Aorta (tissue), 5 donors: ENCODE results near the gene PHOX2A. TPM values are rescaled to one million over a fixed set of nuclear protein-coding genes. Genes with fewer than 3 reads are reported as not detected.
A peak's percentile ranks its signal among the peaks of the same experiment; 100 is the strongest.

Experiments
- ATAC-seq: fragments of 200-7000 bp; cut with Tn5 transposase; one replicate; pipeline ENCODE4 v1.9.1; 2022; ENCODE audit warnings: moderate library complexity; ENCODE audit not compliant: low FRiP score
- DNase-seq, 2 donors: peaks; one replicate each; pipeline ENCODE4 v3.0.0-alpha.2; 2020
- H3K27ac ChIP-seq, 2 donors: one replicate each; pipeline ENCODE4 v1.5.1; 2013; ENCODE audit warnings: low read length in 2 of 2, mild to moderate bottlenecking in 2 of 2, moderate library complexity in 2 of 2, control low read depth in 1 of 2, inconsistent platforms in 1 of 2, low read depth in 1 of 2
- H3K27me3 ChIP-seq, 2 donors: one replicate each; pipeline ENCODE4 v1.6.1; 2013; ENCODE audit warnings: control low read depth in 1 of 2, low read length in 1 of 2, mild to moderate bottlenecking in 1 of 2, moderate library complexity in 1 of 2; ENCODE audit not compliant: insufficient read depth in 2 of 2, control insufficient read depth in 1 of 2
- H3K36me3 ChIP-seq, 2 donors: one replicate each; pipeline ENCODE4 v1.6.1; 2013; ENCODE audit warnings: control low read depth in 1 of 2, low read length in 1 of 2, mild to moderate bottlenecking in 1 of 2; ENCODE audit not compliant: insufficient read depth in 2 of 2, control insufficient read depth in 1 of 2
- H3K4me1 ChIP-seq, 2 donors: one replicate each; pipeline ENCODE4 v1.6.1; 2013; ENCODE audit warnings: low read length in 2 of 2, control low read depth in 1 of 2, mild to moderate bottlenecking in 1 of 2, moderate library complexity in 1 of 2; ENCODE audit not compliant: insufficient read depth in 2 of 2, control insufficient read depth in 1 of 2
- H3K4me3 ChIP-seq, 2 donors: one replicate each; pipeline ENCODE4 v1.5.1; 2013; ENCODE audit warnings: low read length in 2 of 2, control low read depth in 1 of 2, mild to moderate bottlenecking in 1 of 2
- H3K9me3 ChIP-seq: one replicate; pipeline ENCODE4 v1.6.1; 2013; ENCODE audit warnings: mild to moderate bottlenecking, low read length; ENCODE audit not compliant: control insufficient read depth
- WGBS, 2 donors: extraction: QIAGEN DNeasy Blood & Tissue Kit; methylation state at CpG; one replicate each; pipeline ENCODE4 v1.1.7; 2013; 5-methylcytosine and 5-hydroxymethylcytosine counted together
- intact Hi-C, 2 donors: fragments of 100-400 bp; cut with DNase I; formaldehyde crosslinking; loops; one replicate each; pipeline versions ENCODE4 v1.14.2 to v1.15.0; 2022
- polyA plus RNA-seq, 2 donors: library from polyadenylated mRNA; stranded (reverse); fragments of 200-250 nt; gene quantifications; one replicate each; pipeline ENCODE4 v1.2.3, GENCODE V29; 2013
- total RNA-seq, 2 donors: library from RNA; stranded (reverse); fragmentation: NEBNext Ultra II Directional; extraction: Animal tissue kit (Norgen Biotek cat#: 25700); gene quantifications; one replicate each; pipeline ENCODE4 v1.2.1, GENCODE V29; 2021
- donor health status: healthy with polysubstance abuse.
- donor health status: Bipolar disorder and iron deficiency.
- donor health status: DM: no; HTN: no; CAD: no.
- donor health status: DM: no; HTN: no; CAD: no.
- donor health status: DM: yes; HTN: yes; CAD: no.

PHOX2A gene
- total and polyA plus RNA-seq, 4 donors, result not detected

DNA sequence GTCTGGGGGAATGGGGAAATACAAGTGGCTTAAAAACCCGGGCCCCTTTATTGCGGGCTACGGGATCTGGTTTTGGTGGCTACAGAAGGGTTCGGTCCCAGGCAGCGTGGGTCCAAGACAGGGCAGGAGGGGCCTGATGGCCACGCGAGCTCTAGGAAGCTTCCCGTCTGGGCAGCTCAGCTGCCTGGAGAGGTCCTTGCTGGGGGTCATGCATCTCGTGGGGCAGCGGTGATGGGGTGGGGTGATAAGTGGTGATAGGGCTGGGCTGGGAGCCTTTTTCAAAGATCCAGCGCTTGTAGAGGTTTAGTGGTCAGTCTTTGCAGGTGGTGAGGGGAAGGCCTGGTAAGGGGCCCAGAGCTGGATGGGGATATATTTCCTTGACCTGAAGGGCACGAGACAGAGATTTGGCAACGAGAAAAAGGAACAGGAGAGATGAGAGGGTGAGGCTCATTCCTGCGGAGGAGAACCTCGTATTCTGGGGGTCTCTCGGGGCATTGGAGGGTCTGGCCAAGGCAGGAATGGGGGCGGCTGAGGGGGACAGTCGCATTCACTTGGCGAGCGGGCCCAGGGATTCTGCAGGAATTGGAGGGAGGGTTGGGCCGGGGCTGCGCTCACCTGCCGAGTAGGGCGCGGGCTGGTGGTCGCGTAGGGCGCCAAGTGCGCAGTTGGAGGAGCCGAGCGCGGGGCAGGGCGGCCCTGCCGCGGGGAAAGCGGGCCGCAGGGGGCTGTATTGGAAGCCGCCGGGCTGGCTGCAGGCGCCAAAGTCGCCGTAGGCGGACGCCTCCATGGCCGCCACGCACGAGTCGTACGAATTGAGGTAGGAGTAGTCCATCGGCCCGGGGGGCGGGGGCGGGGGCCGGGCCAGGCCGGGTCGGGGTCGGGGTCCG, 560 bp downstream of the PHOX2A start:
- Histone ChIP-seq H3K4me1 (no peaks in the 10 kb centered on the region), H3K9me3 (no peaks in the 10 kb centered on the region), H3K4me3 (no peak overlapping the region), H3K27me3 (peaks cover 0 to 5% of the 10 kb centered on the region in 2 donors), H3K36me3 (no peaks in the 10 kb centered on the region), H3K27ac (no peak overlapping the region)
- ATAC-seq (no peak), DNase-seq (peak in 1 of 2 donors; percentile 73)
- intact Hi-C loops, result no loop called here
- 27 to 32% methylated on average over 43 to 58 of the region's 58 CpGs for WGBS, 2 donors

DNA sequence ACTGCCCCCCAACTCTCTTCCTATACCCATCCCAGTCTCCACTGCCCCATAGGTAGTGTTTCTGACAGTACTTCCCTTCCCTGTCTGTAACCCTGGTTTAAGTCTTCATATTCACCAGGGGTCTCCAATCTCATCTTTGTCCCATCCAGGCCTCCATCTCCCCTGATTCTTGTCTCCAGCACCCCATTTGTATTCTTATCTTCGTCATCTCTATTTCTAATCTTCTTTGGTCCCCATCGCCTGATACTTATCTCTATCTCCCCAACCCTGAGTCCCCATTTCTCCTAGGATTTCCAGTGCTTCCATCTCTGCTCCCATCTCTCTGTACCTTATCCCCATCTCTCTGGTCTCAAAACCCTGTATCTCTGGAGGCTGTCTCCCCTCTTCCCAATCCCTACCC, 1.8 kb downstream of the PHOX2A start:
- ATAC-seq (no peak), DNase-seq (no peak)
- H3K4me1 ChIP-seq, result no peaks in the 10 kb centered on the region
- WGBS, 2 donors, result 98 to 100% methylated on average over 2 of the region's 2 CpGs
- H3K9me3 ChIP-seq, result no peaks in the 10 kb centered on the region
- H3K4me3 ChIP-seq, result no peak overlapping the region
- peaks cover 0 to 5% of the 10 kb centered on the region in 2 donors for H3K27me3 ChIP-seq
- no peak overlapping the region for H3K27ac ChIP-seq
- no peaks in the 10 kb centered on the region for H3K36me3 ChIP-seq
- intact Hi-C loops, result no loop called here

DNA sequence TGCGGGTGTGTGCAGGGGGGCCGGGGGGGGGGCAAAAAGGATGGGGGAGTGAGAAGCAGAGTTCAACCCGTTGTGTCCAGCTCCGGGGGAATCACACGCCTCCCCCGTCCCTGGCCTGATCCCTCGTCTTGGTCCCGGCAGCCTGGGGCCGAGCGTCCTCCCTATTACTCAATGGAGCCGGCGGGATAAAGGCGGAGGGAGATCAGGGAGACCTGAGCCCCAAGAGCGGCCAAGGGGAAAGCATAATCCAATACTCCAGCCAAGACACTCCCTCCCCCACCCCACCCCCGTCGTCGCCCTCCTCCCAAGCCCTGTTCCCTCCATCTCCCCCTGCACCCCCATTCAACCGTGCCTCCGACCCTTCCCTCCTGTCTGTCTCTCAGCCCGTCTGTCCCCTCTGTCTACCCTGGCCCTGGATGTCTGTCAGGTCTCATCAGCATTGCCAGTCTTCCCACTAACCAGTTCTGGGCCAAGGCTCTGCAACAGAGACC, 2.6 kb downstream of the PHOX2A start:
- H3K27ac ChIP-seq, result no peak overlapping the region
- ATAC-seq (no peak), DNase-seq (peak in 1 of 2 donors; percentile 75)
- no peak overlapping the region for H3K4me3 ChIP-seq
- H3K9me3 ChIP-seq, result no peaks in the 10 kb centered on the region
- intact Hi-C loops, result no loop called here
- WGBS, 2 donors, result 21 to 31% methylated on average over 15 to 20 of the region's 20 CpGs
- no peaks in the 10 kb centered on the region for H3K4me1 ChIP-seq
- H3K36me3 ChIP-seq, result no peaks in the 10 kb centered on the region
- peaks cover 0 to 5% of the 10 kb centered on the region in 2 donors for H3K27me3 ChIP-seq

DNA sequence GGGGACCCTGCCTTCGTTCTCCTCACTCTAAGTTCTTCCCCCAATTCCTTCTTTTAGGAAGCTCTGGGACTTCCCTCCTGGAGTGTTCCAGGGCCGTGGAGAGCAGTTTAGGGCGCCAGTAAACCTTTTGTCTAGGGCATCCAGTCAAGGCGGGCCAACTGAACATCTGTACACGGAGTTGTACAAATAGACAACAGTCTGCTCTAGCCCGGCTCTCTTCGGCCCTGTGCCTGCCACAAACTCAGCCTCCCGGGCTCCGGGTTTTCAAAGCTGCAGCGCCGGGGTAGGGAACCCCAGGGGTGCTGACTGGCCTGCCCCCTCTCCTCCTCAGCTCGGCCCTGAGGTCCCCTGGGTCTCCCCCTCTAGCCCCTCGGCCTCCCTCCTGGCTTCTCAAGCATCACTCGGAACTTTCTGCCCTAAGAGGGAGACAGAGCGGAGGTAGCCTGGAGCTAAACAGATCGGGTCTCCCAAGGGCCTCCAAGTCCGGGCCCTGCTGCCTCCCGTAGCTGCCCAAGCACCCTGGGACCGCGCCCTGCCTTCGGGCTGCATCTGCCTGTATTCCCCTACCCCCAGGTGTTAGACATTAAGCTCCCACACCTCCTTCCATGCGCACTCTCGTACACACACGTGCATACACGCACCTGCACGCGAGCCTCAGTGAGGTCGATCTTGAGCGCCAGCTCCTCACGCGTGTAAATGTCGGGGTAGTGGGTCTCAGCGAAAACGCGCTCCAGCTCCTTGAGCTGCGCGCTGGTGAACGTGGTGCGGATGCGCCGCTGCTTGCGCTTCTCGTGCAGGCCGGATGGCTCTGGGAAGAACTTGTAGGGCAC, 3.3 kb downstream of the PHOX2A start:
- intact Hi-C loops, result no loop called here

DNA sequence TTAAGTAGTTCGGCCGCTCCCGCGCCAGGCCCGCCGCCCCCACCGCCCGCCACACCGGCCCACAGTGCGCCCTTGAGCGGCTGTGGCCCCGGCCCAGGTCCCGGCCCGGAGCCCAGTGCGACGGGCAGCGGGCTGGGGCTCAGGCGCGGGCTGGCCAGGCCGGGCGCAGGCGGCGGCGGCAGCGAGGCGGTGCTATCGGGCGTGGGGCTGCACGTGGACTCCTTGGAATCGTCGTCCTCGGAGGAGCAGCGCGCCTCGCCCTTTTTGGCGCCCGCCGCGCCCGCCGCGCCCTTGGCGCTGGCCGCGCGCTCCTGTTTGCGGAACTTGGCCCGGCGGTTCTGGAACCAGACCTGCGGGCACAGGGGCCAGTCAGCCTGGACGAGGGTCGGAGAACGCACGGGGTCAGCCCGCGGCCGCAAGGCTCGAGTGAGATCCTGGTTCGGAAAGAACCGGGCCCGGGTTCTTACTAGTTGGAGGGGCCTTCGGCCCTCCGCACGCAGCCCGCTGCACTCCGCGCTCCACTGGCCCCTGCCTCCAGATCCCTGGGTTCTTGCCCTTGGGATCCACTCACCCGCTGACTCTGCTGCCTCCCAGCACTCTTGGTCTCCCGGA, 4.0 kb downstream of the PHOX2A start:
- Histone ChIP-seq H3K27me3 (peaks cover 0 to 5% of the 10 kb centered on the region in 2 donors), H3K27ac (no peak overlapping the region), H3K4me1 (no peaks in the 10 kb centered on the region), H3K36me3 (peaks cover 0 to 1% of the 10 kb centered on the region in 2 donors), H3K9me3 (no peaks in the 10 kb centered on the region), H3K4me3 (peak overlapping the region; percentile 15 to 17)
- ATAC-seq, result peak; percentile 66
- intact Hi-C loops, result loop anchor here in 1 of 2 donors (10.0 kb wide), 1 partner anchor 125 kb away; the partner anchor contains the start of gene ANAPC15
- DNase-seq, result peak; percentile 76 to 88
- WGBS, 2 donors, result 0 to 1% methylated on average over 21 to 69 of the region's 69 CpGs

More for the DNA sequence above, 3.3 kb downstream of the PHOX2A start:
- DNase-seq, result peak in 1 of 2 donors; percentile 72
- Histone ChIP-seq H3K36me3 (peaks cover 0 to 1% of the 10 kb centered on the region in 2 donors), H3K4me3 (peak overlapping the region in 1 of 2 donors; percentile 17), H3K9me3 (no peaks in the 10 kb centered on the region), H3K27ac (no peak overlapping the region), H3K4me1 (no peaks in the 10 kb centered on the region), H3K27me3 (peaks cover 0 to 5% of the 10 kb centered on the region in 2 donors)
- 9 to 14% methylated on average over 43 to 44 of the region's 44 CpGs for WGBS, 2 donors
- no peak for ATAC-seq

DNA sequence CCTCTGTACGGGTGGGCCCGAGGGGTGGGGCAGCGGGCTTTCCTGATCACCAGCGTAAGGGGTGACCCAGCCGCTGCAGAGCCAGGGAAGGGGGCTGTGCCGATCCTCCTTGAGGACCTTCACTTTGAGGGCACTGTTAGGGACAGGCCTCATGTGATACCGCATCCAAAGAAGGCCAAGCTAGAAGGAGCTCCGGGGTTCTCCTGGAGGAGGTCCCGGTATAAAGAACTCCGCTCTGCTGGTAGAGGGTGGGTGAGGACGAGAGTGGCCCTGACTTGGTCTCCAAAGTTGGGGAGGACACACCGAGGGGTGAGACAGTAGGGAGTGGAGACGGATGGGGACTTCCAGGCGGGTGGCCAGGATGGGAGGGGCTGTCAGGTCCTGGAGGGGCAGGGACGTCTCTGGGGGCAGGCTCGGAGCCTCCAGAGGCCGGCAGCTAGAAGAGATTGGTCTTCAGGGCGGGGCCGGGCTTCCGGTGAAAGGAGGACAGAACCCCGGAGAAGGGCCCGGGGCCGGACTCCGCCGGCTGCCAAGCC, 4.6 kb downstream of the PHOX2A start:
- H3K9me3 ChIP-seq, result no peaks in the 10 kb centered on the region

DNA sequence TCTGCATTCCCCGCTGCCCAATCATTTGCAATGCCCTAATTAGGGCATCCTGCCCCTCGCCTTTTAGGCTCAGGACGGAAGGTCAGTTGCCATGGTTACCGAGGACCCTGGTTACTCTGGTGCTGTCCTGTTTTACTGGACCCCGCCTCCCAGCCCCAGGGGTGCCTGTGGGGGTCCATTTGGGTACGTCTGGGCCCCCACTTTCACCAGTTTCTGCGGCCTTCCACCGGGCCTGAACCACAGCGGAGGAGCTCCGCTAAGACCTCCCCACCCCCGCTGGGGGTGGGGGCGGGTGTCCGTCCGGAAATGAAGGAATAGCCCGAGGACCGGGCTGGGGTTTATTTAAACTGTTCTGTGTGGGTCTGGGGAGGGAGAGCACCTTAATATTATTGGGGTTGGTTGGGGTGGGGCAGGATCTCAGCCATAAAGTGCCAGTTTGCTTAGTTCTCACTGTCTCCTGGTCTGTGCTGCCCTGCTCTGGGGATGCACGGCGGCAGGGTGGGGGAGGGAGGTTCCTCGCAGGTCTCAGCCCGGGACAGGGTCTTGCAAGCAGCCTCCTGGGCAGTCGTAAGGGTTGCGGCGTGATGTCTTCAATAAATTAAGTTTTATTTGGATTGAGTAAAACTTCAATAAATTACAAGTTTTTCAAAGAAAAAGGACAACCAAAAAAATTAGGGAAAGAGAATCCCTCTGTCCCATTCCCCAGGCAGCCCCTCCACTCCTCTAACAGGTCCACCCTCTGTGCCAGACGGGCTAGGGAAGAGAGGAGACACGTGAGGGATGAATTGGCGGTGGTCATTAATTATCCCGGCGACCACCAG, 5.3 kb downstream of the PHOX2A start:
- no peak for DNase-seq
- no peak overlapping the region for H3K4me3 ChIP-seq
- H3K27me3 ChIP-seq, result peaks cover 0 to 3% of the 10 kb centered on the region in 2 donors
- no peak for ATAC-seq
- no peaks in the 10 kb centered on the region for H3K9me3 ChIP-seq
- no peaks in the 10 kb centered on the region for H3K4me1 ChIP-seq
- intact Hi-C loops, result loop anchor here in 1 of 2 donors (10.0 kb wide), 1 partner anchor 124 kb away; the partner anchor contains the start of gene ANAPC15
- H3K36me3 ChIP-seq, result peaks cover 0 to 3% of the 10 kb centered on the region in 2 donors
- no peak overlapping the region for H3K27ac ChIP-seq
- 71 to 74% methylated on average over 28 of the region's 28 CpGs for WGBS, 2 donors

More for the DNA sequence above, 4.6 kb downstream of the PHOX2A start:
- H3K4me3 ChIP-seq, result peak overlapping the region; percentile 15 to 17
- intact Hi-C loops, result loop anchor here in 1 of 2 donors (10.0 kb wide), 1 partner anchor 125 kb away; the partner anchor contains the start of gene ANAPC15
- H3K27me3 ChIP-seq, result peaks cover 0 to 3% of the 10 kb centered on the region in 2 donors
- peak in 1 of 2 donors; percentile 75 for DNase-seq
- ATAC-seq, result no peak
- H3K36me3 ChIP-seq, result peaks cover 0 to 1% of the 10 kb centered on the region in 2 donors
- 14% methylated on average over 23 to 25 of the region's 25 CpGs for WGBS, 2 donors
- no peaks in the 10 kb centered on the region for H3K4me1 ChIP-seq
- no peak overlapping the region for H3K27ac ChIP-seq
